Lung (tissue), 16 donors: ENCODE measurements around the gene ADTRP. TPM values are rescaled to one million over a fixed set of nuclear protein-coding genes. Genes with fewer than 3 reads are reported as not detected.
A peak's percentile ranks its signal among the peaks of the same experiment; 100 is the strongest.

ENCODE experiments used
- ATAC-seq: fragments of 200-7000 bp; cut with Tn5 transposase; one replicate; pipeline ENCODE4 v1.9.1; 2020; ENCODE audit warnings: moderate number of reproducible peaks; ENCODE audit not compliant: insufficient read depth, low FRiP score
- DNase-seq, 3 donors: peaks; one replicate each; pipeline ENCODE4 v3.0.0-alpha.2; 2013 to 2017
- H3K27ac ChIP-seq, 2 donors: one replicate each; pipeline ENCODE4 v1.5.1; 2013; ENCODE audit warnings: mild to moderate bottlenecking in 2 of 2, moderate library complexity in 2 of 2, control low read depth in 1 of 2, inconsistent platforms in 1 of 2, low read depth in 1 of 2, low read length in 1 of 2
- H3K27me3 ChIP-seq, 3 donors: one replicate each; pipeline ENCODE4 v1.5.1; 2013; ENCODE audit warnings: low read length in 2 of 3; ENCODE audit not compliant: control insufficient read depth in 3 of 3, insufficient read depth in 3 of 3
- H3K36me3 ChIP-seq, 4 donors: one replicate each; pipeline ENCODE4 v1.5.1; 2013; ENCODE audit warnings: low read length in 4 of 4, mild to moderate bottlenecking in 1 of 4, moderate library complexity in 1 of 4; ENCODE audit not compliant: control insufficient read depth in 4 of 4, insufficient read depth in 4 of 4
- H3K4me1 ChIP-seq, 5 donors: one replicate each; pipeline ENCODE4 v1.5.1; 2013; ENCODE audit warnings: low read length in 5 of 5, mild to moderate bottlenecking in 2 of 5, moderate library complexity in 1 of 5; ENCODE audit not compliant: control insufficient read depth in 5 of 5, insufficient read depth in 5 of 5
- H3K4me3 ChIP-seq: one replicate; pipeline ENCODE4 v1.5.1; 2013; ENCODE audit warnings: mild to moderate bottlenecking, control low read depth, moderate library complexity
- H3K9ac ChIP-seq, 2 donors: one replicate each; pipeline ENCODE4 v1.5.1; 2013; ENCODE audit warnings: low read length in 2 of 2, control low read depth in 1 of 2; ENCODE audit not compliant: insufficient read depth in 1 of 2
- H3K9me3 ChIP-seq, 4 donors: one replicate each; pipeline ENCODE4 v1.5.1; 2013; ENCODE audit warnings: low read length in 3 of 4, mild to moderate bottlenecking in 1 of 4, moderate library complexity in 1 of 4; ENCODE audit not compliant: control insufficient read depth in 4 of 4, insufficient read depth in 3 of 4
- WGBS, 2 donors: extraction: QIAGEN DNeasy Blood & Tissue Kit; methylation state at CpG; one replicate each; pipeline ENCODE4 v1.1.7; 2013; 5-methylcytosine and 5-hydroxymethylcytosine counted together
- long read RNA-seq, 5 donors: transcript quantifications; one replicate each; lab custom pipeline, GENCODE V29; 2026
- polyA plus RNA-seq, 2 donors: library from polyadenylated mRNA; stranded (reverse); fragments of 200-250 nt; gene quantifications; one replicate each; pipeline ENCODE4 v1.2.1, GENCODE V29; 2013
- total RNA-seq, 2 donors: library from RNA; depleted of rRNA in 1 of 2; stranded (reverse); fragments of >200 nt in 1 of 2; gene quantifications; one replicate each; pipeline ENCODE4 v1.2.1, GENCODE V29; 2014 to 2021
- TF ChIP-seq, protein P1 (sequence below): IDR thresholded peaks from 2 replicates; pipeline ENCODE4 v1.5.1; 2012; ENCODE audit warnings: mild to moderate bottlenecking; ENCODE audit errors: control extremely low read depth, extremely low read depth
- donor health status: control.
- donor health status: control.
- donor health status: Bipolar disorder and iron deficiency.
- donor health status: healthy.
- donor health status: DM: yes; HTN: yes; CAD: no.

ADTRP gene
- total RNA-seq: 1 to 10 TPM; 7.3 to 8.0 TPM
- polyA plus RNA-seq: 1 to 10 TPM; 3.9 to 4.0 TPM
- long read RNA-seq, donor 1: 0 reads
- long read RNA-seq, donor 2: 0 reads
- long read RNA-seq, donor 3: 0 reads
- long read RNA-seq, donor 4: 0 reads
- long read RNA-seq, donor 5: 0 reads

- H3K9me3 ChIP-seq: no peaks in the 10 kb centered on the region
- no peaks in the 10 kb centered on the region for H3K27me3 ChIP-seq
- H3K4me3 ChIP-seq: no peak within 1 kb of the TSS
- TF ChIP-seq, protein P1, sequence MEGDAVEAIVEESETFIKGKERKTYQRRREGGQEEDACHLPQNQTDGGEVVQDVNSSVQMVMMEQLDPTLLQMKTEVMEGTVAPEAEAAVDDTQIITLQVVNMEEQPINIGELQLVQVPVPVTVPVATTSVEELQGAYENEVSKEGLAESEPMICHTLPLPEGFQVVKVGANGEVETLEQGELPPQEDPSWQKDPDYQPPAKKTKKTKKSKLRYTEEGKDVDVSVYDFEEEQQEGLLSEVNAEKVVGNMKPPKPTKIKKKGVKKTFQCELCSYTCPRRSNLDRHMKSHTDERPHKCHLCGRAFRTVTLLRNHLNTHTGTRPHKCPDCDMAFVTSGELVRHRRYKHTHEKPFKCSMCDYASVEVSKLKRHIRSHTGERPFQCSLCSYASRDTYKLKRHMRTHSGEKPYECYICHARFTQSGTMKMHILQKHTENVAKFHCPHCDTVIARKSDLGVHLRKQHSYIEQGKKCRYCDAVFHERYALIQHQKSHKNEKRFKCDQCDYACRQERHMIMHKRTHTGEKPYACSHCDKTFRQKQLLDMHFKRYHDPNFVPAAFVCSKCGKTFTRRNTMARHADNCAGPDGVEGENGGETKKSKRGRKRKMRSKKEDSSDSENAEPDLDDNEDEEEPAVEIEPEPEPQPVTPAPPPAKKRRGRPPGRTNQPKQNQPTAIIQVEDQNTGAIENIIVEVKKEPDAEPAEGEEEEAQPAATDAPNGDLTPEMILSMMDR: no peak
- H3K36me3 ChIP-seq: no peaks in the 10 kb centered on the region
- H3K9ac ChIP-seq: no peak within 1 kb of the TSS
- DNase-seq (no peak), ATAC-seq (no peak)
- peak within 1 kb of the TSS in 1 of 2 donors; percentile 62 for H3K27ac ChIP-seq
- WGBS, 2 donors: 53 to 68% methylated on average over 8 of the region's 8 CpGs
- peaks cover 0 to 1% (median 0%) of the 10 kb centered on the region in 5 donors for H3K4me1 ChIP-seq
These were observed at the start of gene ADTRP for GRCh38 chr6:11778648-11779328. TSS of gene ADTRP (minus strand) at chr6:11778803. CDS start at chr6:11778759, 44 bp downstream.

DNA sequence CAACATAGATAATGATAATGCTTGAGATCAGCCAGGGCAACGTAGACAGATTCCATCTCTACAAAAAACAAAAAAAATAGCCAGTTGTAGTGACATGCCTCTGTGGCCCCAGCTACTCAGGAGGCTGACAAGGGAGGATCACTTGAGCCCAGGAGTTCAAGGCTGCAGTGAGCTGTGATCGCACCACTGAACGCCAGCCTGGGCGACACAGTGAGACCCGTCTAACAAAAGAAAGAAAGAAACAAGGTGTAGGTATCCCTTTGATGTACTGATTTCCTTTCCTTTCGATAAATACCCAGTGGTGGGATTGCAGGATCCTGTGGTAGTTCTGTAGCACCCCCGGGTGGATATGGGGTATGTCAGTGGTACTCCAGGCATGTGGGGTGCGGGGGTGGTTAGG, 48.2 kb upstream of the ADTRP start:
- Histone ChIP-seq H3K9me3 (peaks cover 0 to 2% (median 0%) of the 10 kb centered on the region in 4 donors), H3K9ac (no peak overlapping the region), H3K4me3 (no peak overlapping the region), H3K4me1 (peaks cover 0 to 21% (median 3%) of the 10 kb centered on the region in 5 donors), H3K27ac (no peak overlapping the region), H3K27me3 (no peaks in the 10 kb centered on the region), H3K36me3 (no peaks in the 10 kb centered on the region)
- TF ChIP-seq, protein P1: no peak
- ATAC-seq (no peak), DNase-seq (no peak)
- WGBS, 2 donors: 86 to 90% methylated on average over 8 of the region's 8 CpGs

DNA sequence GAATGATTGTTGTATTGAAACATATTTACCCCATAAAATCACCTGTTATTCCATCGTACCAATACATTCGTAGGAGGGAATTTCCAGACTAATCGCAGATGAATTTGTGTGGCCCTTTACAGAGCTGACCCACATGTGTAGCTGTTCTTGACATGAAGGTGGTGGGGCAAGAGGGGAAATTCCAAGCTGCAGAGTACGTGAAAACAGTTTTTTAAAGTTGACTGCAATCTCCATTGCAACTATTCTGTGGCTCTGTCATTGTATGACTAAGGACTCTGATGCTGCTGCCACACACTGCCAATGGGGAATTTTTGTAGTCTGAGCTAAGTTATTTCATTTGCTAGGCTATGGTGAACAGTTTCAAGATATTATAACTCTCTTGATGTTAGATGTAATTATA, 46.4 kb upstream of the ADTRP start:
- WGBS, 2 donors: 62 to 75% methylated on average over 4 of the region's 4 CpGs
- Histone ChIP-seq H3K4me3 (no peak overlapping the region), H3K27ac (no peak overlapping the region), H3K4me1 (peaks cover 0 to 18% (median 0%) of the 10 kb centered on the region in 5 donors), H3K9ac (no peak overlapping the region), H3K27me3 (no peaks in the 10 kb centered on the region), H3K9me3 (no peaks in the 10 kb centered on the region), H3K36me3 (no peaks in the 10 kb centered on the region)
- no peak for DNase-seq
- TF ChIP-seq, protein P1: no peak
- ATAC-seq: no peak
